Fibroblast of pulmonary artery (primary cell): Measurements from ENCODE around the gene ASB18.

Experiments used
- DNase-seq: peaks from one replicate; pipeline ENCODE4 v3.0.0-alpha.2; 2010; ENCODE audit warnings: low read depth
- H3K4me3 ChIP-seq: replicated peaks from 2 replicates; pipeline ENCODE4 v1.5.1; 2011; ENCODE audit warnings: low read depth, mild to moderate bottlenecking, control low read depth, low read length, moderate library complexity
- CTCF ChIP-seq: IDR thresholded peaks from 2 replicates; pipeline ENCODE4 v1.5.1; 2011; ENCODE audit warnings: mild to moderate bottlenecking, control low read depth, low read length, inconsistent platforms; ENCODE audit errors: missing control alignments

The ASB18 gene

GRCh38 chr2:236265675-236266074 lies 1.5 kb upstream of the ASB18 start:
- no peak for TF ChIP-seq CTCF
- H3K4me3 ChIP-seq: no peak overlapping the region
- DNase-seq: no peak

- H3K4me3 ChIP-seq: no peak overlapping the region
- no peak for DNase-seq
Observed at GRCh38 chr2:236262238-236262637, 2.0 kb downstream of the ASB18 start.

GRCh38 chr2:236261452-236261851 lies 2.8 kb downstream of the ASB18 start:
- no peak for TF ChIP-seq CTCF
- no peak for DNase-seq
- H3K4me3 ChIP-seq: no peak overlapping the region

More at GRCh38 chr2:236262238-236262637, 2.0 kb downstream of the ASB18 start:
- TF ChIP-seq CTCF: no peak

- no peak overlapping the region for H3K4me3 ChIP-seq
- DNase-seq: no peak
- no peak for TF ChIP-seq CTCF
Observed at GRCh38 chr2:236259371-236259770, 4.8 kb downstream of the ASB18 start.

GRCh38 chr2:236257575-236257974 lies 6.6 kb downstream of the ASB18 start:
- no peak for TF ChIP-seq CTCF
- DNase-seq: no peak
- no peak overlapping the region for H3K4me3 ChIP-seq

GRCh38 chr2:236257136-236257535 lies 7.1 kb downstream of the ASB18 start:
- DNase-seq: no peak
- no peak overlapping the region for H3K4me3 ChIP-seq
- TF ChIP-seq CTCF: no peak

- TF ChIP-seq CTCF: no peak
- H3K4me3 ChIP-seq: no peak overlapping the region
- no peak for DNase-seq
Observed at GRCh38 chr2:236256366-236256985, 7.7 kb downstream of the ASB18 start.
